Memory B cell (primary cell): ENCODE results near the gene TTYH2.
A peak's percentile ranks its signal among the peaks of the same experiment; 100 is the strongest.

Experiments used
- ATAC-seq: fragments of 150-1000 bp; cut with Tn5 transposase; 2 replicates; pipeline ENCODE4 v1.10.0; 2021; ENCODE audit warnings: low read depth, mild to moderate bottlenecking, moderate library complexity
- DNase-seq, 2 donors: peaks; one replicate each; pipeline ENCODE4 v3.0.0; 2022; ENCODE audit warnings: low spot score in 2 of 2
- H3K27ac Mint-ChIP-seq: one replicate; pipeline ENCODE4 v1.8.0; 2022; ENCODE audit warnings: mild to moderate bottlenecking, moderate library complexity, mixed read lengths
- H3K27me3 Mint-ChIP-seq: one replicate; pipeline ENCODE4 v1.8.0; 2022; ENCODE audit warnings: mixed read lengths
- H3K36me3 Mint-ChIP-seq: one replicate; pipeline ENCODE4 v1.8.0; 2022; ENCODE audit warnings: mild to moderate bottlenecking, mixed read lengths
- H3K4me1 Mint-ChIP-seq: one replicate; pipeline ENCODE4 v1.8.0; 2022; ENCODE audit warnings: mixed read lengths
- H3K4me3 Mint-ChIP-seq: one replicate; pipeline ENCODE4 v1.8.0; 2022; ENCODE audit warnings: mild to moderate bottlenecking, moderate library complexity, mixed read lengths
- H3K9me3 Mint-ChIP-seq: one replicate; pipeline ENCODE4 v1.8.0; 2022; ENCODE audit warnings: mixed read lengths

The TTYH2 gene

GRCh38 chr17:74201250-74201649, 12.1 kb upstream of the TTYH2 start:
- peaks cover 21% of the 10 kb centered on the region for H3K4me1 Mint-ChIP-seq
- no peaks in the 10 kb centered on the region for H3K9me3 Mint-ChIP-seq
- H3K27me3 Mint-ChIP-seq, result peaks cover 20% of the 10 kb centered on the region
- DNase-seq, result no peak
- no peak overlapping the region for H3K4me3 Mint-ChIP-seq
- no peak overlapping the region for H3K27ac Mint-ChIP-seq
- no peak for ATAC-seq
- H3K36me3 Mint-ChIP-seq, result peaks cover 8% of the 10 kb centered on the region

- Mint-ChIP-seq H3K27ac (no peak overlapping the region), H3K36me3 (peaks cover 10% of the 10 kb centered on the region), H3K27me3 (peaks cover 17% of the 10 kb centered on the region), H3K4me3 (no peak overlapping the region), H3K9me3 (no peaks in the 10 kb centered on the region), H3K4me1 (peaks cover 24% of the 10 kb centered on the region)
- DNase-seq (no peak), ATAC-seq (no peak)
Observed at GRCh38 chr17:74201948-74202347, 11.4 kb upstream of the TTYH2 start.

GRCh38 chr17:74202938-74203337, 10.4 kb upstream of the TTYH2 start:
- H3K4me1 Mint-ChIP-seq, result peaks cover 24% of the 10 kb centered on the region

GRCh38 chr17:74203439-74204240, 9.7 kb upstream of the TTYH2 start, which contains the start of gene RPL38:
Gene RPL38, plus strand, starts transcription at chr17:74203678. Its CDS starts 278 bp downstream, at chr17:74203956.
- Mint-ChIP-seq H3K4me1 (peaks cover 24% of the 10 kb centered on the region), H3K4me3 (peak within 1 kb of the TSS; percentile 100), H3K27ac (peak within 1 kb of the TSS; percentile 97), H3K36me3 (peaks cover 10% of the 10 kb centered on the region), H3K9me3 (no peaks in the 10 kb centered on the region), H3K27me3 (peaks cover 12% of the 10 kb centered on the region)
- ATAC-seq (peak; percentile 92), DNase-seq (peak; percentile 92 to 96)

More at GRCh38 chr17:74202938-74203337, 10.4 kb upstream of the TTYH2 start:
- DNase-seq (no peak), ATAC-seq (peak; percentile 7)
- peak overlapping the region; percentile 100 for H3K4me3 Mint-ChIP-seq
- H3K36me3 Mint-ChIP-seq, result peaks cover 10% of the 10 kb centered on the region
- H3K9me3 Mint-ChIP-seq, result no peaks in the 10 kb centered on the region
- peaks cover 13% of the 10 kb centered on the region for H3K27me3 Mint-ChIP-seq
- H3K27ac Mint-ChIP-seq, result peak overlapping the region; percentile 97

GRCh38 chr17:74204474-74204873, 8.9 kb upstream of the TTYH2 start:
- Mint-ChIP-seq H3K36me3 (peaks cover 13% of the 10 kb centered on the region), H3K27me3 (peaks cover 12% of the 10 kb centered on the region), H3K4me3 (peak overlapping the region; percentile 100), H3K27ac (peak overlapping the region; percentile 97), H3K4me1 (peaks cover 24% of the 10 kb centered on the region), H3K9me3 (no peaks in the 10 kb centered on the region)
- no peak for ATAC-seq
- DNase-seq, result no peak

GRCh38 chr17:74205274-74205673, 8.1 kb upstream of the TTYH2 start:
- no peak for DNase-seq
- H3K36me3 Mint-ChIP-seq, result peaks cover 14% of the 10 kb centered on the region

GRCh38 chr17:74206332-74206818, 7.0 kb upstream of the TTYH2 start:
- peak overlapping the region; percentile 46 for H3K27ac Mint-ChIP-seq
- DNase-seq (no peak), ATAC-seq (no peak)
- peaks cover 22% of the 10 kb centered on the region for H3K4me1 Mint-ChIP-seq
- peaks cover 2% of the 10 kb centered on the region for H3K27me3 Mint-ChIP-seq
- peak overlapping the region; percentile 30 for H3K4me3 Mint-ChIP-seq
- peaks cover 17% of the 10 kb centered on the region for H3K36me3 Mint-ChIP-seq
- no peaks in the 10 kb centered on the region for H3K9me3 Mint-ChIP-seq

More at GRCh38 chr17:74205274-74205673, 8.1 kb upstream of the TTYH2 start:
- H3K4me3 Mint-ChIP-seq, result peak overlapping the region; percentile 33
- peaks cover 6% of the 10 kb centered on the region for H3K27me3 Mint-ChIP-seq
- no peaks in the 10 kb centered on the region for H3K9me3 Mint-ChIP-seq
- ATAC-seq, result no peak
- H3K27ac Mint-ChIP-seq, result peak overlapping the region; percentile 80
- H3K4me1 Mint-ChIP-seq, result peaks cover 18% of the 10 kb centered on the region

- H3K4me3 Mint-ChIP-seq, result no peak overlapping the region
- peaks cover 9% of the 10 kb centered on the region for H3K36me3 Mint-ChIP-seq
- peak overlapping the region; percentile 54 for H3K27ac Mint-ChIP-seq
- peaks cover 31% of the 10 kb centered on the region for H3K4me1 Mint-ChIP-seq
- no peaks in the 10 kb centered on the region for H3K9me3 Mint-ChIP-seq
- DNase-seq, result peak; percentile 78 to 85
- ATAC-seq, result peak; percentile 47
- H3K27me3 Mint-ChIP-seq, result no peaks in the 10 kb centered on the region
Observed at GRCh38 chr17:74210191-74211140, 2.9 kb upstream of the TTYH2 start.

- H3K27me3 Mint-ChIP-seq, result no peaks in the 10 kb centered on the region
- no peak overlapping the region for H3K4me3 Mint-ChIP-seq
- ATAC-seq (no peak), DNase-seq (no peak)
- no peaks in the 10 kb centered on the region for H3K9me3 Mint-ChIP-seq
- peaks cover 32% of the 10 kb centered on the region for H3K4me1 Mint-ChIP-seq
- H3K36me3 Mint-ChIP-seq, result peaks cover 9% of the 10 kb centered on the region
- peak overlapping the region; percentile 69 for H3K27ac Mint-ChIP-seq
Observed at GRCh38 chr17:74211141-74211911, 2.0 kb upstream of the TTYH2 start.

- Mint-ChIP-seq H3K4me1 (peaks cover 32% of the 10 kb centered on the region), H3K27ac (peak overlapping the region; percentile 69), H3K27me3 (no peaks in the 10 kb centered on the region), H3K9me3 (no peaks in the 10 kb centered on the region), H3K36me3 (peaks cover 7% of the 10 kb centered on the region), H3K4me3 (no peak overlapping the region)
- no peak for DNase-seq
- ATAC-seq, result no peak
Observed at GRCh38 chr17:74211912-74212208, 1.5 kb upstream of the TTYH2 start.

- Mint-ChIP-seq H3K36me3 (peaks cover 7% of the 10 kb centered on the region), H3K27ac (peak overlapping the region; percentile 69), H3K4me1 (peaks cover 32% of the 10 kb centered on the region)
Observed at GRCh38 chr17:74212209-74212912, 1.0 kb upstream of the TTYH2 start.

GRCh38 chr17:74213861-74214391, 555 bp downstream of the TTYH2 start:
- Mint-ChIP-seq H3K4me3 (peak overlapping the region; percentile 91), H3K36me3 (peaks cover 6% of the 10 kb centered on the region), H3K4me1 (peaks cover 32% of the 10 kb centered on the region)

More at GRCh38 chr17:74212209-74212912, 1.0 kb upstream of the TTYH2 start:
- peak; percentile 7 for ATAC-seq
- Mint-ChIP-seq H3K9me3 (no peaks in the 10 kb centered on the region), H3K4me3 (peak overlapping the region; percentile 91), H3K27me3 (no peaks in the 10 kb centered on the region)
- DNase-seq, result peak in 1 of 2 donors; percentile 37

More at GRCh38 chr17:74213861-74214391, 555 bp downstream of the TTYH2 start:
- Mint-ChIP-seq H3K9me3 (no peaks in the 10 kb centered on the region), H3K27me3 (no peaks in the 10 kb centered on the region), H3K27ac (peak overlapping the region; percentile 39)
- ATAC-seq (no peak), DNase-seq (no peak)
